GM21723 (cell line): Measurements from ENCODE around the gene OCLN.
"Not testable (repeated sequence)": the region's sequence is repeated elsewhere in the genome, so short reads cannot be mapped to it uniquely, and the experiment has no call there.

Source experiments
- ATAC-seq: cut with Tn5 transposase; IDR thresholded peaks from one replicate; pipeline ENCODE4 v1.9.1; 2021; ENCODE audit warnings: mild to moderate bottlenecking, moderate library complexity; ENCODE audit not compliant: unreplicated experiment

The OCLN gene

GRCh38 chr5:69527128-69527770, 34.7 kb downstream of the OCLN start:
- no peak for ATAC-seq

GRCh38 chr5:69528035-69528434, 35.4 kb downstream of the OCLN start:
- no peak for ATAC-seq

- ATAC-seq: no peak
These were observed 36.0 kb downstream of the OCLN start for GRCh38 chr5:69528609-69529008.

GRCh38 chr5:69530561-69531405, 38.2 kb downstream of the OCLN start:
- ATAC-seq: no peak

DNA sequence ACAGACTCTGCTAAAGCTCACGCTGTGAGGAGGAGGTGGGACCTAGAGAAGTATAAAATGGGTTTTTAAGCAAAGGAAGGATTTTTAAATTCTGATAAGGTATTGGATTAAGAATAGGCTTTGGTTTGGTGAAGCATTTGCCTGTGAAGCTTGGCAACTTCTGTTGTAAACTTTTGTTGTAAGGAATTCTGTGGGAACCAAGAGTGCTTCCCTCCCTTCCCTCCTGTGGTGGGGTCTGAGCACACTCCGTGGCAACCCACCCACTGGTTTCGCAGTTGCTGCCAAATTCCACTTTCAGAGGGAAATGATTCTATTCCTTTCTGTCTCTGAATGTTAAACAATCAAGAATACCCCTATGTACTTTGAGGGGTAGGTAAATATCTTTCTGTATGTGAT, 38.8 kb downstream of the OCLN start:
- ATAC-seq: no peak

- ATAC-seq: not testable (repeated sequence)
These were observed 45.3 kb downstream of the OCLN start for GRCh38 chr5:69537911-69538310.

- not testable (repeated sequence) for ATAC-seq
These were observed 46.1 kb downstream of the OCLN start for GRCh38 chr5:69538735-69539134.

DNA sequence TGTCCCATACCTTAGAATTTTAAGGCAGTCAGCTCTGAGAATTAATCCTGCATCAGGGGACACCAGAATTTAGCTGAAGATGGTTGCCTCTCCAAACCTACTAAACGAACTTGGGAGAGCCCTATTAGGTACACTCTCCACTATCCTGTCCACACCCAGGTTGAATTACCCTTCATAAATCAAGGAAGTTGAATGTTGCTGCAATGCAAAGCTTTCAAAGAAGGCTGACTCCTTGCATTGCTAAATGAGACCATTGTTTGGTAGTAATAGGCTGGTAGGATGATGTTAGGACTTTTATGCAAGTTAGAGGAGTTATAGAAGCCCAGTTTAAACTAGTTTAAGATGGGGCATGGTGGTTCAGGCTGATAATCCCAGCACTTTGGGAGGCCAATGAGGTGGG, 48.8 kb downstream of the OCLN start:
- not testable (repeated sequence) for ATAC-seq

GRCh38 chr5:69542838-69543618, 50.4 kb downstream of the OCLN start:
- ATAC-seq: not testable (repeated sequence)

GRCh38 chr5:69544602-69545001, 52.0 kb downstream of the OCLN start:
- not testable (repeated sequence) for ATAC-seq

- peak; percentile 97 for ATAC-seq
These were observed 67.3 kb downstream of the OCLN start, which contains the start of gene GTF2H2C for GRCh38 chr5:69559908-69560330. Gene GTF2H2C (plus strand): TSS chr5:69560191. CDS start chr5:69565133, 4,942 bp downstream.

DNA sequence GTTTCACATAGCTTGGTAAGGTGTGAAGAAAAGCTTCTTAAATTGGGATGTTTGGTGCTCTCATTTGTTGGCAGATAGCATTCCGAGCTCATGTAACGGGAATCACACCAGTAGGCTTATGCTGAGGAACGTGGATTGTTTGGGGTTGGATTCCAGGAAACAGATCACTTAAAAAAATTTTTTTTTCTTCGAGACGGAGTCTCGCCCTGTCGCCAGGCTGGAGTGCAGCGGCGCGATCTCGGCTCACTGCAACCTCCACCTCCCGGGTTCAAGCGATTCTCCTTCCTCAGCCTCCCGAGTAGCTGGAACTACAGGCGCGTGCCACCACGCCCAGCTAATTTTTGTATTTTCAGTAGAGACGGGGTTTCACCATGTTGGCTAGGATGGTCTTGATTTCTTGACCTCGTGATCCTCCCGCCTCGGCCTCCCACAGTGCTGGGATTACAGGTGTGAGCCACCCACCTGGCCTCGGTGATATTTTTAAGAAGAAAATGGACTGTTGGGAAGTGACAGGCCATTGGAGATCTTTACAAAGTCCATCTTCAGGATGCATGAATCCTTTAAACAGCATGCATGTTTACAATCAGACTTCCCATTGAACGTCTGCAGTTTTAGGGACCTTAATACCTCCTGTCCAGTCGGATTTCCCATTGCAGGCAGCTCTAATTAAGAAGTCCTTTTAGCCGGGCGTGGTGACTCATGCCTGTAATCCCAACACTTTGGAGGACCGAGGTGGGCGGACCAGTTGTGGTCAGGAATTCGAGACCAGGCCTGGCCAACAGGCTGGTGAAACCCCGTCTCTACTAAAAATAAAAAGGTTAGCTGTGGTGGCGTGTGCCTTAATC, 68.2 kb downstream of the OCLN start:
- ATAC-seq: peak; percentile 10

- ATAC-seq: not testable (repeated sequence)
These were observed 73.6 kb downstream of the OCLN start for GRCh38 chr5:69566172-69566571.

DNA sequence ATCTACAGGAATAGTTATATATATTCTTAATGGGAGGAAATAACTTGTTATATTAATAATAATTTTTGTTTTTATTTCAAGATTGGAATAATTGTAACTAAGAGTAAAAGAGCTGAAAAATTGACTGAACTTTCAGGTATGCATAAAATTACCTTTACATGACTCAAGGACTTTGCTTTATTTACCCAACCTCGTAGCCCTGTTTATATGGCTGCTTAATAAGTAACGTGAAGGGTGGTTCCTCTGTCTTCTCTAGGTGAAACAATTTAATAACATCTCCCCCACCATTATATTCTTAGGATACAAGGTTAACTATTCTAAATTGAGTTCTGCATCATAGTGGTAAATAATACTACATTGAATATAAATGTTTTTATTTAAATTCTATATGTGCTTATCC, 75.5 kb downstream of the OCLN start:
- ATAC-seq: not testable (repeated sequence)

- ATAC-seq: not testable (repeated sequence)
These were observed 90.8 kb downstream of the OCLN start for GRCh38 chr5:69583356-69583755.

DNA sequence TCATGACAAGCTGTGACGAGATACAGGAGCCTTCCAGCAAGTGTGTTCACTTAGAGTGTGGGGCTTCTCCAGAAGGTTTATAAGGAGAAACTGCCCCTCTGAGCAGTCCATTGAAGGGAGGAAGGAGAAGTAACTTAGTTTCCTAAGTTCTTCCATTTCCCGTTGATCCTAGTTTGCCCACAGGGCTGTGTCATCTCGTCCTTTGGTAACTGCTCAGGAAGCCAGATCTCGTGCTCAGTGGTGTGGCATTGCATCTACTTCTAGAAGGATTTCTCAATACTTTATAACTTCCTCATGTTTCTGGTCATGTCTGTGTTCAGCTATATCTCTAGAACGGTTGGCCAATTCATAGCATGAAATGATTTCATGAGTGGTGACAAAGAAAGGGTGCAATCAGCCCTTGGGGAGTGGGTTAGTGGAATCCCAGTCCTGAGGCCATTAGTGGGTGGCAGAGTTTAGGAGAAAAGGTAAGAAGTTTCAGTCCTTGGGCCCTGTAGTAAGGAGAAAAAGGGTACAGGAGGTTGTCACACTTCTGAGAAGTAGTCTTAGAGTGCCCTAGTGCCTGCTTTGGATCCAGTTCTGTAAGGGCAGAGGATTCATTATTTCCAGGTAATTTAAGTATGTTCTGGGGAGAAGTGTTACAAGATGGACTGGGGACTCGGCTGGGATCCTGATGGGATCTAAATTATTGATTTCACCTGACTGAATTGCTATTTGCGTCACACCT, 103.7 kb downstream of the OCLN start:
- ATAC-seq: not testable (repeated sequence)

DNA sequence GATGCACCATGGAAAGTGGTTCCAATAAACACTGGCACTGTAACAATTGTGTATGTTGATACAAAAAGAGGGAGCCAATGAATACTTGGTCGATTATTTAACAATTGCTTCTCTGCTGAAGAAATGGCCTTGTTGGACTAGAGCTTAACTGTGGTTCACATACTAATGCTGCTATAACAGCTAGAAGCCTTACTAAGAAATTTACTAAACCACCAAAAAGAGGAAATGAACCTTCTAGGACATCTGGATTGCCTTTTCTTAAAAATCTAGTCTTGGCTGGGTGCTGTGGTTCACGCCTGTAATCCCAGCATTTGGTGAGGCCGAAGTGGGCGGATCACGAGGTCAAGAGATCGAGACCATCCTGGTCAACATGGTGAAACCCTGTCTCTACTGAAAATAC, 109.4 kb downstream of the OCLN start:
- ATAC-seq: peak; percentile 97

DNA sequence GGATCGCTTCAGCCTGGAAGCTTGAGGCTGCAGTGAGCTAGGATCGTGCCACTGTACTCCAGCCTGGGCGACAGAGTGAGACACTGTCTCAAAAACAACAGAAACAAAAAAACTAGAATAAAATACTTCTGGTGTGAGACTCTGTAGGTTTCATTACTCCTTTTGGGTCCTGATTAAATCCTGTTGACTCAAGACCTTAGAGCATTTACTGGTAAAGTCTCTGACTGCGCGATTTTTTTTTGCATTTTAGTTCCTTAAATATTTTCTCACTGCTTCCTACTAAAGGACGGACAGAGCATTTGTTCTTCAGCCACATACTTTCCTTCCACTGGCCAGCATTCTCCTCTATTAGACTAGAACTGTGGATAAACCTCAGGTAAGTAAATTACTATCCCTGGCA, 114.2 kb downstream of the OCLN start:
- not testable (repeated sequence) for ATAC-seq
